Smooth muscle cell (in vitro differentiated cells): ENCODE measurements around the gene MAX. TPM values are rescaled to one million over a fixed set of nuclear protein-coding genes. Genes with fewer than 3 reads are reported as not detected.
"Not testable (repeated sequence)": the region's sequence is repeated elsewhere in the genome, so short reads cannot be mapped to it uniquely, and the experiment has no call there.

Source experiments
- DNase-seq: peaks from one replicate; lab custom pipeline; 2025; ENCODE audit not compliant: unreplicated experiment; lab: John Stamatoyannopoulos, UW
- H2AFZ ChIP-seq: fragments of 200-600 bp; sonication (generic); 2 replicates; pipeline ENCODE4 v1.6.0; 2016; ENCODE audit warnings: antibody characterized with exemption, low read depth, mild to moderate bottlenecking
- H3F3A ChIP-seq: fragments of 200-600 bp; sonication (generic); 2 replicates; pipeline ENCODE4 v1.6.0; 2017; ENCODE audit warnings: antibody characterized with exemption, low read depth
- H3K27ac ChIP-seq: fragments of 200-600 bp; sonication (generic); 2 replicates; pipeline ENCODE4 v1.5.1; 2016; ENCODE audit warnings: low read depth, mild to moderate bottlenecking
- H3K27me3 ChIP-seq: fragments of 200-600 bp; sonication (generic); 2 replicates; pipeline ENCODE4 v1.6.1; 2016; ENCODE audit warnings: low read depth, mild to moderate bottlenecking
- H3K36me3 ChIP-seq: fragments of 200-600 bp; sonication (generic); 2 replicates; pipeline ENCODE4 v1.5.1; 2016; ENCODE audit warnings: low read depth
- H3K4me1 ChIP-seq: fragments of 200-600 bp; sonication (generic); 2 replicates; pipeline ENCODE4 v1.5.1; 2016; ENCODE audit warnings: low read depth
- H3K4me2 ChIP-seq: fragments of 200-600 bp; sonication (generic); 2 replicates; pipeline ENCODE4 v1.6.0; 2016; ENCODE audit warnings: mild to moderate bottlenecking
- H3K4me3 ChIP-seq: fragments of 200-600 bp; sonication (generic); 2 replicates; pipeline ENCODE4 v1.5.1; 2016; ENCODE audit warnings: mild to moderate bottlenecking
- H3K79me2 ChIP-seq: fragments of 200-600 bp; sonication (generic); 2 replicates; pipeline ENCODE4 v1.6.0; 2016; ENCODE audit warnings: low read depth, mild to moderate bottlenecking
- H3K9ac ChIP-seq: fragments of 200-600 bp; sonication (generic); 2 replicates; pipeline ENCODE4 v1.6.0; 2016; ENCODE audit warnings: low read depth
- H3K9me3 ChIP-seq: fragments of 200-600 bp; sonication (generic); replicated peaks from 2 replicates; pipeline ENCODE4 v1.5.1; 2016; ENCODE audit warnings: low read depth
- H4K20me1 ChIP-seq: fragments of 200-600 bp; sonication (generic); 2 replicates; pipeline ENCODE4 v1.6.0; 2016; ENCODE audit warnings: low read depth
- WGBS: methylation state at CpG from one replicate; pipeline ENCODE4 v1.1.7; 2016; ENCODE audit warnings: low lambda C conversion rate; 5-methylcytosine and 5-hydroxymethylcytosine counted together
- polyA plus RNA-seq: library from polyadenylated mRNA; unstranded; fragments of >200 nt; fragmentation: Nextera tagmentation; extraction: Ambion mirVana; gene quantifications from 2 replicates; pipeline ENCODE4 v1.2.1, GENCODE V29; 2016
- total RNA-seq: library from RNA; depleted of rRNA; stranded (reverse); fragments of >200 nt; gene quantifications from 2 replicates; pipeline ENCODE4 v1.2.3, GENCODE V29; 2014
- TF ChIP-seq, protein P1 (sequence below): fragments of 200-600 bp; sonication (generic); IDR thresholded peaks from 2 replicates; pipeline ENCODE4 v1.5.1; 2017; ENCODE audit warnings: borderline replicate concordance, mild to moderate bottlenecking, antibody characterized with exemption; ENCODE audit not compliant: insufficient read depth, poor library complexity, severe bottlenecking

The MAX gene
- total and polyA plus RNA-seq, 2 experiments from 2014 or later = 30.1 to 37.5 TPM

GRCh38 chr14:65095633-65096205, 6.6 kb downstream of the MAX start:
- TF ChIP-seq, protein P1, sequence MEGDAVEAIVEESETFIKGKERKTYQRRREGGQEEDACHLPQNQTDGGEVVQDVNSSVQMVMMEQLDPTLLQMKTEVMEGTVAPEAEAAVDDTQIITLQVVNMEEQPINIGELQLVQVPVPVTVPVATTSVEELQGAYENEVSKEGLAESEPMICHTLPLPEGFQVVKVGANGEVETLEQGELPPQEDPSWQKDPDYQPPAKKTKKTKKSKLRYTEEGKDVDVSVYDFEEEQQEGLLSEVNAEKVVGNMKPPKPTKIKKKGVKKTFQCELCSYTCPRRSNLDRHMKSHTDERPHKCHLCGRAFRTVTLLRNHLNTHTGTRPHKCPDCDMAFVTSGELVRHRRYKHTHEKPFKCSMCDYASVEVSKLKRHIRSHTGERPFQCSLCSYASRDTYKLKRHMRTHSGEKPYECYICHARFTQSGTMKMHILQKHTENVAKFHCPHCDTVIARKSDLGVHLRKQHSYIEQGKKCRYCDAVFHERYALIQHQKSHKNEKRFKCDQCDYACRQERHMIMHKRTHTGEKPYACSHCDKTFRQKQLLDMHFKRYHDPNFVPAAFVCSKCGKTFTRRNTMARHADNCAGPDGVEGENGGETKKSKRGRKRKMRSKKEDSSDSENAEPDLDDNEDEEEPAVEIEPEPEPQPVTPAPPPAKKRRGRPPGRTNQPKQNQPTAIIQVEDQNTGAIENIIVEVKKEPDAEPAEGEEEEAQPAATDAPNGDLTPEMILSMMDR = no peak
- Histone ChIP-seq H3K79me2 (peaks cover 48% of the 10 kb centered on the region), H3K4me3 (no peak overlapping the region), H2AFZ (no peak overlapping the region), H3K4me2 (peak overlapping the region; percentile 67), H3K27ac (peak overlapping the region; percentile 48), H3K9ac (no peak overlapping the region), H3K9me3 (no peaks in the 10 kb centered on the region), H3K36me3 (peaks cover 37% of the 10 kb centered on the region), H3F3A (peaks cover 28% of the 10 kb centered on the region), H3K27me3 (no peaks in the 10 kb centered on the region), H4K20me1 (peaks cover 72% of the 10 kb centered on the region), H3K4me1 (peaks cover 3% of the 10 kb centered on the region)
- no peak for DNase-seq
- 62% methylated on average over 3 of the region's 3 CpGs for WGBS

GRCh38 chr14:65092349-65092748, 10.0 kb downstream of the MAX start:
- DNase-seq = no peak
- Histone ChIP-seq H3K79me2 (peaks cover 22% of the 10 kb centered on the region), H3K9me3 (no peaks in the 10 kb centered on the region), H3K9ac (no peak overlapping the region), H3K36me3 (peaks cover 55% of the 10 kb centered on the region), H3K4me3 (no peak overlapping the region), H3F3A (peaks cover 18% of the 10 kb centered on the region), H3K27me3 (no peaks in the 10 kb centered on the region), H3K4me2 (no peak overlapping the region), H3K27ac (no peak overlapping the region), H3K4me1 (peaks cover 3% of the 10 kb centered on the region), H4K20me1 (peaks cover 69% of the 10 kb centered on the region), H2AFZ (no peak overlapping the region)
- TF ChIP-seq, protein P1 = no peak
- 96% methylated on average over 2 of the region's 2 CpGs for WGBS

DNA sequence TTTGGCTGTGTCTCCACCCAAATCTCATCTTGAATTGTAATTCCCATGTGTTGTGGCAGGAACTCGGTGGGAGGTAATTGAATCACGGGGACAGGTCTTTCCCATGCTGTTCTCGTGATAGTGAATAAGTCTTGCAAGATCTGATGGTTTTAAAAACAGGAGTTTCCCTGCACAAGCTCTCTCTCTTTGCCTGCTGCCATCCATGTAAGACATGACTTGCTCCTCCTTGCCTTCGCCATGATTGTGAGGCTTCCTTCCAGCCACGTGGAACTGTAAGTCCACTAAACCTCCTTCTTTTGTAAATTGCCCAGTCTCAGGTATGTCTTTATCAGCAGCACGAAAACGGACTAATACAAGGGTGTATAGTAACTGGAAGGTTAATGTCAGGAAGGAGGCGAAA, 14.5 kb downstream of the MAX start:
- not testable (repeated sequence) for H3K4me2 ChIP-seq, H3K27me3 ChIP-seq, H3K9ac ChIP-seq, H3K4me3 ChIP-seq, DNase-seq, H3K4me1 ChIP-seq, H3F3A ChIP-seq, H2AFZ ChIP-seq, H3K79me2 ChIP-seq, H3K9me3 ChIP-seq, H3K27ac ChIP-seq
- peaks cover 44% of the 10 kb centered on the region for H3K36me3 ChIP-seq
- WGBS = 94% methylated on average over 8 of the region's 8 CpGs
- H4K20me1 ChIP-seq = peaks cover 38% of the 10 kb centered on the region

- not testable (repeated sequence) for H3K9me3 ChIP-seq, H3K9ac ChIP-seq, DNase-seq, H3K4me3 ChIP-seq, H3K4me2 ChIP-seq, H3K4me1 ChIP-seq, H3K79me2 ChIP-seq, H2AFZ ChIP-seq, H3F3A ChIP-seq, H3K27ac ChIP-seq, H3K27me3 ChIP-seq
- Histone ChIP-seq H3K36me3 (peaks cover 33% of the 10 kb centered on the region), H4K20me1 (peaks cover 31% of the 10 kb centered on the region)
- 91% methylated on average over 4 of the region's 4 CpGs for WGBS
Observed at GRCh38 chr14:65086686-65087085, 15.6 kb downstream of the MAX start.
